Measurements from ENCODE around the gene DNAJC10.
"Not testable (repeated sequence)": the region's sequence is repeated elsewhere in the genome, so short reads cannot be mapped to it uniquely, and the experiment has no call there.

Gene DNAJC10

DNA sequence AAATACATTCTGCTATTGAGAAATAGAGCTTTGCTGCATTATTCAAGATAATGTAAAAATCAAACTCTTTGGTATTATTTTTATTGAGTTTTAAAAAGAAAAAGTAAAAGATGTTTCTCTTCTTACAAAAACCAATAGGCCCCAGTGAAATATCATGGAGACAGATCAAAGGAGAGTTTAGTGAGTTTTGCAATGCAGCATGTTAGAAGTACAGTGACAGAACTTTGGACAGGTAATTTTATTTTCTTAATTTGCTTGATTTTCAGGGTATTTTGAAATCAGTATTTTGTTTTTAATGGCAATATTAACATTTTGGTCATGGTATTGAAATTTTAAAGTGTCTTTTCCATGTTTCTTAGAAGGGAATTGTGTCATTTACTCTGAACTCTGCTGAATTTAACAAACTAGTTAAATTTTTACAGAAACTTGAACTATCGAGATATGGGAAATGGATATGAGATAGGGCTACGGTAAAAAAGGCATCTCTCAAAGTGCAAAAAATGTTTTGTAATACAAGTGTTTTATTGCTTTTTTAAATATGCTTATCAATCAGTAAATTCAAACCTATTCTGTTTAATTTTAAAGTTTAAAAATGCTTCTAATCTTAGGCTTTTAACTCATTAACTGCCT is 13.8 kb downstream of the DNAJC10 start:
- Histone ChIP-seq H3K4me2 (no peak overlapping the region), H3K4me1 (peaks cover 25 to 55% (median 27%) of the 10 kb centered on the region in 10 experiments), H3K9ac (no peak overlapping the region), H3K4me3 (no peak overlapping the region), H4K20me1 (peaks cover 0 to 27% (median 2%) of the 10 kb centered on the region in 11 experiments; a peak in 5 of 22 replicates), H3K36me3 (peaks cover 58 to 100% (median 87%) of the 10 kb centered on the region in 11 experiments), H3K27me3 (no peaks in the 10 kb centered on the region), H3K9me3 (replicated peaks in 1 of 11) (peaks cover 0 to 5% (median 0%) of the 10 kb centered on the region in 11 experiments; a peak in 3 of 22 replicates), H3K27ac (no peak overlapping the region)
- no peak for TF ChIP-seq Cebpa-rat (IDR thresholded peaks at IDR 0.05)

GRCh38 chr2:182730486-182730885 is 14.4 kb downstream of the DNAJC10 start:
- Histone ChIP-seq H3K4me2 (no peak overlapping the region), H3K36me3 (peaks cover 54 to 100% (median 87%) of the 10 kb centered on the region in 11 experiments), H3K9ac (no peak overlapping the region), H3K27me3 (no peaks in the 10 kb centered on the region), H3K4me3 (no peak overlapping the region), H4K20me1 (peaks cover 0 to 33% (median 4%) of the 10 kb centered on the region in 11 experiments; a peak in 5 of 22 replicates), H3K9me3 (replicated peaks in 1 of 11) (peaks cover 0 to 5% (median 0%) of the 10 kb centered on the region in 11 experiments; a peak in 2 of 22 replicates), H3K27ac (no peak overlapping the region), H3K4me1 (peaks cover 19 to 48% (median 20%) of the 10 kb centered on the region in 10 experiments)
- no peak for TF ChIP-seq Cebpa-rat (IDR thresholded peaks at IDR 0.05)

- no peak overlapping the region for H3K9ac ChIP-seq
- H3K36me3 ChIP-seq = peaks cover 69 to 100% (median 88%) of the 10 kb centered on the region in 11 experiments
- no peak for TF ChIP-seq Cebpa-rat (IDR thresholded peaks at IDR 0.05)
- H3K4me3 ChIP-seq = no peak overlapping the region
- H4K20me1 ChIP-seq = peaks cover 0 to 36% (median 4%) of the 10 kb centered on the region in 11 experiments; a peak in 6 of 22 replicates
- no peak overlapping the region for H3K27ac ChIP-seq
- no peak overlapping the region for H3K4me2 ChIP-seq
- peaks cover 0 to 27% (median 3%) of the 10 kb centered on the region in 10 experiments; a peak in 6 of 20 replicates for H3K4me1 ChIP-seq
- no peaks in the 10 kb centered on the region for H3K9me3 ChIP-seq (replicated peaks in 1 of 11)
- H3K27me3 ChIP-seq = no peaks in the 10 kb centered on the region
These were observed 16.7 kb downstream of the DNAJC10 start for GRCh38 chr2:182732736-182733135.

DNA sequence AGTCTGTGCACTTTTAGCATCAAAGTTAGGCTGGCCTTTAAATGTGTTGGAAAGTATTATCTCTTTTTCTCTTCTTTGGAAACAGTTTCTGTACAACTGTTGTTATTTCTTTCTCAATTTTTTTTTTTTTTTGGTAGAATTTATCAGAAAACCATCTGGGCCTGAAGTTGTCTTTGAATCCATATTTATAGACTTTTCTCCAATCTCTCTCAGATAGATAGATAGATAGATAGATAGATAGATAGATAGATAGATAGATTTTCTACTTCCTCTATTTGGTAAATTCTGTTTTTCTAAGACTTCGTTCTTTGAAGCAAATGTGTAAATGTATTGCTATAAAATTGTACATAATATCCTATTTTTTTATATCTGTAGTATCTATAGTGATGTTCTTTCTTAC is 17.5 kb downstream of the DNAJC10 start:
- Histone ChIP-seq H3K27me3 (no peaks in the 10 kb centered on the region), H3K4me2 (no peak overlapping the region), H3K4me3 (no peak overlapping the region), H3K9ac (no peak overlapping the region), H3K27ac (no peak overlapping the region), H3K36me3 (peaks cover 74 to 100% (median 93%) of the 10 kb centered on the region in 11 experiments), H4K20me1 (peaks cover 0 to 43% (median 7%) of the 10 kb centered on the region in 11 experiments; a peak in 9 of 22 replicates), H3K9me3 (replicated peaks in 1 of 11) (no peaks in the 10 kb centered on the region), H3K4me1 (peaks cover 0 to 19% (median 0%) of the 10 kb centered on the region in 10 experiments; a peak in 4 of 20 replicates)
- no peak for TF ChIP-seq Cebpa-rat (IDR thresholded peaks at IDR 0.05)

- peaks cover 0 to 62% (median 7%) of the 10 kb centered on the region in 11 experiments; a peak in 11 of 22 replicates for H4K20me1 ChIP-seq
- not testable (repeated sequence) for H3K27me3 ChIP-seq; H3K9ac ChIP-seq; H3K27ac ChIP-seq; H3K9me3 ChIP-seq (replicated peaks in 1 of 11); H3K4me1 ChIP-seq; H3K4me2 ChIP-seq; H3K4me3 ChIP-seq
- peaks cover 63 to 99% (median 85%) of the 10 kb centered on the region in 11 experiments for H3K36me3 ChIP-seq
These were observed 20.8 kb downstream of the DNAJC10 start for GRCh38 chr2:182736856-182737255.

DNA sequence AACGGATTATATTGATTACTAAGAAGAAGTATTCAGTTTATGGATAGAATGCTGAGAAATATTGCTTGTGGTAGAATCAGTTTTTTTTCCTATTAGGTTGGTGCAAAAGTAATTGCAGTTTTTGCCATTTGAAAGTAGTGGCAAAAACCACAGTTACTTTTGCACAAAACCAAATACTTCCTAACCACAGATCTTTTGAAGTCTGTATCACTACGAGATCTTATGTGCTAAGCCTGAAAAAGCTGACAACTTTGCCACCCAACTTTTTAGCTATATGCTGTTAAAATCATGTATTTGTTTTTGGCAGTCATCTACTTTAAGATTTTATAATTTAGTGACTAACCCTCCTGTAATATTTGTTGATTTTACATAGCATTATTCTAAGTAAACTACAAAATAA is 24.6 kb downstream of the DNAJC10 start:
- no peak overlapping the region for H3K9ac ChIP-seq
- H3K9me3 ChIP-seq (replicated peaks in 1 of 11) = peaks cover 13 to 26% (median 21%) of the 10 kb centered on the region in 11 experiments; a peak in 21 of 22 replicates
- no peak overlapping the region for H3K4me3 ChIP-seq
- TF ChIP-seq Cebpa-rat (IDR thresholded peaks at IDR 0.05) = no peak
- H3K4me1 ChIP-seq = peaks cover 0 to 7% (median 0%) of the 10 kb centered on the region in 10 experiments; a peak in 3 of 20 replicates
- H3K27me3 ChIP-seq = no peaks in the 10 kb centered on the region
- peaks cover 0 to 59% (median 4%) of the 10 kb centered on the region in 11 experiments; a peak in 11 of 22 replicates for H4K20me1 ChIP-seq
- no peak overlapping the region for H3K27ac ChIP-seq
- H3K4me2 ChIP-seq = 0 out of 22 replicates have a peak overlapping the region, but pooled peaks of 1 of the 11 experiments have one; percentile 7
- peaks cover 80 to 99% (median 92%) of the 10 kb centered on the region in 11 experiments for H3K36me3 ChIP-seq

- Histone ChIP-seq H3K4me3 (no peak overlapping the region), H3K9me3 (replicated peaks in 1 of 11) (peaks cover 19 to 32% (median 26%) of the 10 kb centered on the region in 11 experiments; a peak in 21 of 22 replicates), H3K9ac (no peak overlapping the region), H3K36me3 (peaks cover 78 to 99% (median 91%) of the 10 kb centered on the region in 11 experiments), H4K20me1 (peaks cover 0 to 59% (median 4%) of the 10 kb centered on the region in 11 experiments; a peak in 11 of 22 replicates), H3K4me2 (no peak overlapping the region), H3K27me3 (no peaks in the 10 kb centered on the region), H3K27ac (no peak overlapping the region), H3K4me1 (peaks cover 0 to 7% (median 0%) of the 10 kb centered on the region in 10 experiments; a peak in 3 of 20 replicates)
- no peak for TF ChIP-seq Cebpa-rat (IDR thresholded peaks at IDR 0.05)
These were observed 25.6 kb downstream of the DNAJC10 start for GRCh38 chr2:182741620-182742019.

DNA sequence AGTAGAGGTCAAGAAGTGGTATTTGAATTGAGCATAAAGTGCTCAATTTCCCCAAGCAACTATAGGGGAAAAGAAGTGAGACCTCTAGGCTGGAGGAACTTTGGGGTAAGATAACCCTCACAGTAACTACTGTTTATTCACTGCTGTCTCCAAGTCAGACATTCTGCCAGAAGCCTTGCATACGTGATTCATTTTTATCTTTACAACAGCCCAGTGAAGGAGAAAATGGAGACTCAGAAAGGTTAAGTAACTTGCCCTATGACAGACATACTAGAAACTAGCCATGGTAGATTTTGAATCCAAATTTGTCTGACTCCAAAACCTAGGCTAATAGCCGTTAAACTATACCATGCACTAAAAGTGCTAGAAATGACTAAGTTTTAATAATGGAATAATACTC is 28.4 kb downstream of the DNAJC10 start:
- Histone ChIP-seq H3K9me3 (replicated peaks in 1 of 11) (peaks cover 19 to 32% (median 27%) of the 10 kb centered on the region in 11 experiments; a peak in 21 of 22 replicates), H3K27ac (no peak overlapping the region), H3K4me3 (no peak overlapping the region), H3K9ac (no peak overlapping the region), H3K27me3 (no peaks in the 10 kb centered on the region), H3K4me2 (no peak overlapping the region), H4K20me1 (peaks cover 0 to 34% (median 4%) of the 10 kb centered on the region in 11 experiments; a peak in 9 of 22 replicates), H3K4me1 (peaks cover 0 to 7% (median 0%) of the 10 kb centered on the region in 10 experiments; a peak in 3 of 20 replicates), H3K36me3 (peaks cover 56 to 76% (median 65%) of the 10 kb centered on the region in 11 experiments)
- no peak for TF ChIP-seq Cebpa-rat (IDR thresholded peaks at IDR 0.05)

- H3K27me3 ChIP-seq = no peaks in the 10 kb centered on the region
- no peak for TF ChIP-seq Cebpa-rat (IDR thresholded peaks at IDR 0.05)
- peaks cover 19 to 32% (median 27%) of the 10 kb centered on the region in 11 experiments; a peak in 21 of 22 replicates for H3K9me3 ChIP-seq (replicated peaks in 1 of 11)
- peaks cover 0 to 35% (median 9%) of the 10 kb centered on the region in 11 experiments; a peak in 16 of 22 replicates for H4K20me1 ChIP-seq
- H3K4me3 ChIP-seq = no peak overlapping the region; a peak in 1 of 20 replicates
- peaks cover 0 to 7% (median 0%) of the 10 kb centered on the region in 10 experiments; a peak in 3 of 20 replicates for H3K4me1 ChIP-seq
- peaks cover 59 to 76% (median 68%) of the 10 kb centered on the region in 11 experiments for H3K36me3 ChIP-seq
- H3K9ac ChIP-seq = no peak overlapping the region
- no peak overlapping the region for H3K27ac ChIP-seq
- H3K4me2 ChIP-seq = no peak overlapping the region
These were observed 29.0 kb downstream of the DNAJC10 start for GRCh38 chr2:182745061-182745460.

DNA sequence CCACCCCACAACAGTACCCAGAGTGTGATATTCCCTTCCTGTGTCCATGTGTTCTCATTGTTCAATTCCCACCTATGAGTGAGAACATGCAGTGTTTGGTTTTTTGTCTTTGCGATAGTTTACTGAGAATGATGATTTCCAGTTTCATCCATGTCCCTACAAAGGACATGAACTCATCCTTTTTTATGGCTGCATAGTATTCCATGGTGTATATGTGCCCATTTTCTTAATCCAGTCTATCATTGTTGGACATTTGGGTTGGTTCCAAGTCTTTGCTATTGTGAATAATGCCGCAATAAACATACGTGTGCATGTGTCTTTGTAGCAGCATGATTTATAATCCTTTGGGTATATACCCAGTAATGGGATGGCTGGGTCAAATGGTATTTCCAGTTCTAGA is 29.8 kb downstream of the DNAJC10 start:
- H3K4me1 ChIP-seq, H3K9ac ChIP-seq, H3K4me3 ChIP-seq, H3K4me2 ChIP-seq, H3K27ac ChIP-seq, H3K27me3 ChIP-seq: not testable (repeated sequence)
- H4K20me1 ChIP-seq = peaks cover 0 to 36% (median 12%) of the 10 kb centered on the region in 11 experiments; a peak in 16 of 22 replicates
- H3K9me3 ChIP-seq (replicated peaks in 1 of 11) = peaks cover 19 to 32% (median 27%) of the 10 kb centered on the region in 11 experiments; a peak in 21 of 22 replicates
- H3K36me3 ChIP-seq = peaks cover 62 to 76% (median 69%) of the 10 kb centered on the region in 11 experiments
